Heart right ventricle (tissue), 16 donors: ENCODE data around the gene SLC26A6. TPM values are rescaled to one million over a fixed set of nuclear protein-coding genes. Genes with fewer than 3 reads are reported as not detected.

Experiments used
- ATAC-seq, 8 donors: fragments of 200-7000 bp; cut with Tn5 transposase; one replicate each; pipeline ENCODE4 v1.9.1; 2020; ENCODE audit warnings: mild to moderate bottlenecking in 8 of 8, moderate library complexity in 8 of 8, moderate number of reproducible peaks in 1 of 8
- DNase-seq, 2 donors: peaks; one replicate each; pipeline ENCODE4 v3.0.0-alpha.2; 2020
- H3K27ac ChIP-seq, 10 donors: fragments of 200-600 bp; sonication (generic) in 2 of 10; one replicate each; pipeline versions ENCODE4 v1.5.0 to v1.8.0; 2020 to 2022; ENCODE audit warnings: mild to moderate bottlenecking in 3 of 10
- H3K27me3 ChIP-seq, 7 donors: fragments of 200-600 bp; one replicate each; pipeline ENCODE4 v1.8.0; 2021 to 2022; ENCODE audit warnings: mild to moderate bottlenecking in 2 of 7
- H3K36me3 ChIP-seq, 9 donors: fragments of 200-600 bp; sonication (generic) in 1 of 9; one replicate each; pipeline versions ENCODE4 v1.5.0 to v1.8.0; 2020 to 2022; ENCODE audit warnings: mild to moderate bottlenecking in 2 of 9
- H3K4me1 ChIP-seq, 9 donors: fragments of 200-600 bp; sonication (generic) in 1 of 9; one replicate each; pipeline versions ENCODE4 v1.5.0 to v1.8.0; 2020 to 2022; ENCODE audit warnings: mild to moderate bottlenecking in 4 of 9
- H3K4me3 ChIP-seq, 10 donors: fragments of 200-600 bp; sonication (generic) in 2 of 10; one replicate each; pipeline versions ENCODE4 v1.5.0 to v1.8.0; 2020 to 2022; ENCODE audit warnings: mild to moderate bottlenecking in 7 of 10, moderate library complexity in 2 of 10
- H3K9me3 ChIP-seq, 11 donors: fragments of 200-600 bp in 10 of 11; sonication (generic) in 2 of 11; one replicate each; pipeline versions ENCODE4 v1.5.0 to v1.8.0; 2013 to 2022; ENCODE audit warnings: mild to moderate bottlenecking in 2 of 11, control low read depth in 1 of 11, moderate library complexity in 1 of 11
- WGBS, 2 donors: extraction: QIAGEN DNeasy Blood & Tissue Kit; methylation state at CpG; one replicate each; pipeline ENCODE4 v1.1.7; 2013; ENCODE audit warnings: inconsistent platforms in 1 of 2; 5-methylcytosine and 5-hydroxymethylcytosine counted together
- intact Hi-C, 10 donors: fragments of 100-400 bp; cut with DNase I; formaldehyde crosslinking; loops; one replicate each; pipeline versions ENCODE4 v1.11.1 to v1.14.2; 2022
- polyA plus RNA-seq, 2 donors: library from polyadenylated mRNA; stranded (reverse); fragments of 200-250 nt; gene quantifications; one replicate each; pipeline ENCODE4 v1.2.3, GENCODE V29; 2013
- total RNA-seq, 10 donors: library from RNA; stranded (reverse); fragmentation: NEBNext Ultra II Directional in 3 of 10; extraction: Animal tissue kit (Norgen Biotek cat#: 25700) in 3 of 10; gene quantifications; one replicate each; pipeline versions ENCODE4 v1.2.1 to v1.2.4, GENCODE V29; 2021 to 2023
- TF ChIP-seq, protein P1 (sequence below), 9 donors: fragments of 200-600 bp; sonication (generic) in 2 of 9; IDR thresholded peaks; one replicate each; pipeline versions ENCODE4 v1.5.0 to v1.8.0; 2021 to 2022; ENCODE audit warnings: antibody characterized with exemption in 9 of 9, mild to moderate bottlenecking in 5 of 9, moderate library complexity in 1 of 9
- donor health status: Arrhythmogenic right ventricular cardiomyopathy.
- donor health status: ischemic (EF 13 %, LVEDD 7.1; RV severe dilation, severe dysfunction).
- donor health status: healthy with polysubstance abuse.
- donor health status: DM: no; HTN: yes; CAD: no.
- donor health status: DM: no; HTN: no; CAD: no.
- donor health status: ischemic (EF 25% LVEDD 6.9; RV normal size, moderate dysfunction).
- donor health status: ischemic (EF 25% LVEDD 5.7; RV mildly dilated, moderate dysfunction).
- donor health status: healthy.
- donor health status: DM: yes; HTN: yes; CAD: no.
- donor health status: Ischemic cardiomyopathy.
- donor health status: ischemic (EF 35%, LVEDD 5.7; RV mildly dilated, moderate dysfunction).
- donor health status: nonischemic (EF 11% LVEDD 7.7; RV severe dilation, severe dysfunction).
- donor health status: DM: yes; HTN: yes; CAD: no.
- donor health status: PGD.
- donor health status: ischemic (EF 29% LVEDD 5.4; RV normal size, mild dysfunction).
- donor health status: nonischemic (EF 23%, LVEDD 6.1; RV moderate dilation, normal function).

SLC26A6 gene
- total and polyA plus RNA-seq, 12 donors, result 5.2 to 25.4 (median 10.3) TPM

DNA sequence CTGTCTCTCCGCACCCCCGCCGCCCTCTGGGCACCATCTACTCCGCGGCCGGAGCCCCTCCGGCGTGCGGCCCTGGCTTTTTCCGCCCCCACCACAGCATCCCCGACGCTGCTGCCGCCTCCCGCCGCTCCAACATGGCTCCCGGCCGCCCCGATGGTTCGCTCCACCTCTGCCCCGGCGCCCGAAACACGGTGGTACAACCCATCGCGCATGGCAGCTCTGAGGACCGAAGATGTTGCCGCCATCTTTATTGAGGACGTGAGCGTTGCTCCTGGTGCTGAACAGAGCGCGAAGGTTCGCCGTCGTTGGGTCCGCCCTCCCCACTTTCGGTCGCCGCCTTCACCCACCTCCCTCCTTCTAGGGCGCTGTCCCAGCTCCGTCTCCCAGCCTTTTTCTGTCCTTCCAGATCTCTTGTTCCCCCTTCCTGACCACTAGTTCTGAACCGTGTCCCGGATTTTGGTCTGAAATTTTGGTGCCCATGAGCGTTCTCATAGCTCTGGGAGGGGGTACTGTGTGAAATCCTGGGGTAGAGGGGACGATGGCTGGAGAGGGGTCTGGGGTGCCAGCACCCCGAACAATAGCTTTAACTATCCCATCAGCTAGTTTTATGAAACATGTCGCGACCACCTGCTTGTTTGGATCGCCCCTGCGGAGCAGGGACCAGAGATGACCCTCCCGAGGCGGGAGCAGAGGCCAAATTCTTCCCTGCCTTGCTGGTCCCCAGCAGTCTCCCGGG is 27.7 kb upstream of the SLC26A6 start, which contains the start of gene CELSR3:
Gene CELSR3, minus strand, starts transcription at position 134 of the 736 bp plus-strand sequence. CDS start 252 bp downstream, outside the sequence.
- H3K27ac ChIP-seq, result peak within 1 kb of the TSS in 8 of 10 donors; percentile 52 to 90 (median 79)
- H3K9me3 ChIP-seq, result no peaks in the 10 kb centered on the region
- H3K4me3 ChIP-seq, result peak within 1 kb of the TSS; percentile 28 to 70 (median 58)
- H3K36me3 ChIP-seq, result peaks cover 0 to 14% (median 0%) of the 10 kb centered on the region in 9 donors
- ATAC-seq, result peak in 7 of 8 donors; percentile 9 to 77 (median 66)
- peaks cover 0 to 45% (median 14%) of the 10 kb centered on the region in 7 donors for H3K27me3 ChIP-seq
- TF ChIP-seq, protein P1, sequence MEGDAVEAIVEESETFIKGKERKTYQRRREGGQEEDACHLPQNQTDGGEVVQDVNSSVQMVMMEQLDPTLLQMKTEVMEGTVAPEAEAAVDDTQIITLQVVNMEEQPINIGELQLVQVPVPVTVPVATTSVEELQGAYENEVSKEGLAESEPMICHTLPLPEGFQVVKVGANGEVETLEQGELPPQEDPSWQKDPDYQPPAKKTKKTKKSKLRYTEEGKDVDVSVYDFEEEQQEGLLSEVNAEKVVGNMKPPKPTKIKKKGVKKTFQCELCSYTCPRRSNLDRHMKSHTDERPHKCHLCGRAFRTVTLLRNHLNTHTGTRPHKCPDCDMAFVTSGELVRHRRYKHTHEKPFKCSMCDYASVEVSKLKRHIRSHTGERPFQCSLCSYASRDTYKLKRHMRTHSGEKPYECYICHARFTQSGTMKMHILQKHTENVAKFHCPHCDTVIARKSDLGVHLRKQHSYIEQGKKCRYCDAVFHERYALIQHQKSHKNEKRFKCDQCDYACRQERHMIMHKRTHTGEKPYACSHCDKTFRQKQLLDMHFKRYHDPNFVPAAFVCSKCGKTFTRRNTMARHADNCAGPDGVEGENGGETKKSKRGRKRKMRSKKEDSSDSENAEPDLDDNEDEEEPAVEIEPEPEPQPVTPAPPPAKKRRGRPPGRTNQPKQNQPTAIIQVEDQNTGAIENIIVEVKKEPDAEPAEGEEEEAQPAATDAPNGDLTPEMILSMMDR (IDR thresholded peaks at IDR 0.05), result no peak
- peak; percentile 44 to 71 for DNase-seq
- H3K4me1 ChIP-seq, result peaks cover 4 to 32% (median 23%) of the 10 kb centered on the region in 9 donors
- WGBS, 2 donors, result 0 to 1% methylated on average over 51 to 52 of the region's 52 CpGs
- intact Hi-C loops, result no loop called here

DNA sequence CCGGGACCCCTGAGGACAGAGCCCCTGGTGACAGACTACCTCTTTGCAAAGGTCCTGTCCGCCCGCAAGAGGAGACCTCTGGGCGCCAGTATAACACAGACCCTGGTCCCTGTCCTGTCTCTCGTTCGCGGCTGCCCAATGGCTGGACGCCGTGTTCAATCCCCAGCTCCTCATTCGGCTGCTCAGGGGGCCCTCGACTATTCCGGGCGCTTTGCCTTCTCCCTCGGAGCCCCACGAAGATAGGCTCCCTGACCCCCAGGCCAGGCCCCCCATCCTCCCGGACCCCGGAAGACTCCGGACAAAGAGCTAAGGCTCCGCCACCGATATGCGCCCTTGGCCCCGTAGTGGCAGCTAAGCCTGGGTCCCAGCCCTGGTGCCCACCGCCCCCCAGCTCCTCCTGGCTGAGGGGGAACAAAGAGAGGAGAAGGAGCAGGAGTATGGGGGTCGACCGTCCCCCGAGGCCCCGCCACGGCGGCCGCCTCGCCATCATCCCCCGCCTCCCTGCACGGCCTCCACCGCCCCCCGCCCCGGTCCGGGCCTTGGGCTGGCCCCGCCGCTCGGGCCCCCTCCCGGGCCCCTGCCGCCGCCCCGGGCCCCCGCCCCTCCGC is 27.0 kb upstream of the SLC26A6 start:
- no peak for ATAC-seq
- no peak for DNase-seq
- H3K36me3 ChIP-seq, result peaks cover 0 to 9% (median 0%) of the 10 kb centered on the region in 9 donors
- H3K27me3 ChIP-seq, result peaks cover 0 to 45% (median 14%) of the 10 kb centered on the region in 7 donors
- H3K4me3 ChIP-seq, result peak overlapping the region in 5 of 10 donors; percentile 43 to 68 (median 64)
- peaks cover 4 to 33% (median 23%) of the 10 kb centered on the region in 9 donors for H3K4me1 ChIP-seq
- TF ChIP-seq, protein P1 (IDR thresholded peaks at IDR 0.05), result no peak
- no peaks in the 10 kb centered on the region for H3K9me3 ChIP-seq
- intact Hi-C loops, result no loop called here
- WGBS, 2 donors, result 1 to 3% methylated on average over 23 to 46 of the region's 46 CpGs
- H3K27ac ChIP-seq, result no peak overlapping the region

DNA sequence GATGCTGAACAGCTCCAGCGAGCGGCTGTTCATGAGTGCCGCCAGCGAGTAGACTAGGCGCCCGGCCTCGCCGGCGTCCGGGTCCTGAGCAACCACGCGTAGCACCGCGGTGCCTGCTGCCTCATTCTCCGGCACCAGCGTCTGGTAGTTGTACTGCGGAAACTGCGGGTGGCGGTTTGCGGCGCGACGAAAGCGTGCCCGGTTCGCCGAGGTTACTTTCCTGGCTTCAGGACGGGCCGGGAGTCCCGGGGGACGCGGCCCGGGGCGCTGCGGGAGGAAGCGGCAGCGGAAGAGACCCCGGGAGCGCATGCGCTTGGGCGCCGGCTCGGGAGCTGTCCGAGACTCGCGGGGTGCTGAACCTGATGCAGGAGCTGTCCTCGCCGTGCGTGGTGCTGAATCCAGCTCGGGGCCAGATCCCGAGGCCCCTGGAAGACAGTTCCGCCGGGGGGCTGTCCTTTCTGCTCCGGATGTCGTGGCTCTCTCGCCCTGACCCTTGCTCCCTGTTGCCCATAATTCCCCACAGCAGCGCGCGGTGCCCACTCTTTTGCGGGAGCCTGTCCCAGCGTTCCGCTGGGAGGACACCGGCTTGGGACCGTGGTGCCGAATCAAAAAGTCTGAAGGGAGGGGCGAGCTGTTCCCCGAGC is 26.4 kb upstream of the SLC26A6 start:
- intact Hi-C loops, result no loop called here
- H3K4me1 ChIP-seq, result peaks cover 4 to 39% (median 23%) of the 10 kb centered on the region in 9 donors
- H3K9me3 ChIP-seq, result no peaks in the 10 kb centered on the region
- peaks cover 0 to 2% (median 0%) of the 10 kb centered on the region in 9 donors for H3K36me3 ChIP-seq
- DNase-seq (peak; percentile 46 to 72), ATAC-seq (peak in 4 of 8 donors; percentile 11 to 43 (median 32))
- peak overlapping the region in 9 of 10 donors; percentile 11 to 51 (median 43) for H3K4me3 ChIP-seq
- no peak overlapping the region for H3K27ac ChIP-seq
- 1 to 3% methylated on average over 60 to 67 of the region's 67 CpGs for WGBS, 2 donors
- TF ChIP-seq, protein P1 (IDR thresholded peaks at IDR 0.05), result no peak
- H3K27me3 ChIP-seq, result peaks cover 0 to 45% (median 14%) of the 10 kb centered on the region in 7 donors

DNA sequence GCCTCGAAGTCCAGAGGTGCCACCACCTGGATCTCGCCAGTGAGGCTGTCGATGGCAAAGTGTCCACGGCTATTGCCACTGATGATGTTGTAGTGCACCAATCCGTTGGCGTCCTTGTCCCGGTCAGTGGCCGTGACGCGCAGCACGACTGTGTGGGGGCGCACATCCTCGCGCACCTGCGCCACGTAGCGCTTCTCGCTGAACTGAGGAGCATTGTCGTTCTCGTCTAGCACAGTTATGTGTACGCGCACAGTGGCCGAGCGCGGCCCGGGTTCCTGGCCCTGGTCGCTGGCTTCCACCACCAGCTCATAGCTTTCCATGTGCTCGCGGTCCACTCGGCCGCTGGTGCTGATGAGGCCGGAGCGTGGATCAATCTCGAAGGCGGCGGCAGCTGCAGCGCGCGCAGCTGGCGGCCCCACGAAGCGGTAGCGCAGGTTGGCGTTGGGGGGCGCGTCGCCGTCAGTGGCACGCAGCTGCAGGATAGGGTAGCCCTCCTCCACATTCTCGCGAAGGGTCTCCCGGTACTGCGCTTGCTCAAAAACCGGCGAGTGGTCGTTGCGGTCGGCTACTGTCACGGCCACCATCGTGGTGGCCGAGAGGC is 25.6 kb upstream of the SLC26A6 start:
- Histone ChIP-seq H3K27me3 (peaks cover 0 to 45% (median 14%) of the 10 kb centered on the region in 7 donors), H3K4me3 (peak overlapping the region in 9 of 10 donors; percentile 11 to 51 (median 43)), H3K4me1 (peaks cover 4 to 45% (median 23%) of the 10 kb centered on the region in 9 donors), H3K9me3 (no peaks in the 10 kb centered on the region), H3K36me3 (no peaks in the 10 kb centered on the region), H3K27ac (no peak overlapping the region)
- ATAC-seq (no peak), DNase-seq (no peak)
- WGBS, 2 donors, result 54 to 61% methylated on average over 61 of the region's 61 CpGs
- TF ChIP-seq, protein P1 (IDR thresholded peaks at IDR 0.05), result no peak
- intact Hi-C loops, result no loop called here
